ENCODE measurements around the gene CDH4. TPM values are rescaled to one million over a fixed set of nuclear protein-coding genes. Genes with fewer than 3 reads are reported as not detected.

The CDH4 gene
- total and polyA plus RNA-seq, 2 of the 13 experiments (the other 11 are each of a cell fraction or from before 2014, with no cell fraction given): not detected

DNA sequence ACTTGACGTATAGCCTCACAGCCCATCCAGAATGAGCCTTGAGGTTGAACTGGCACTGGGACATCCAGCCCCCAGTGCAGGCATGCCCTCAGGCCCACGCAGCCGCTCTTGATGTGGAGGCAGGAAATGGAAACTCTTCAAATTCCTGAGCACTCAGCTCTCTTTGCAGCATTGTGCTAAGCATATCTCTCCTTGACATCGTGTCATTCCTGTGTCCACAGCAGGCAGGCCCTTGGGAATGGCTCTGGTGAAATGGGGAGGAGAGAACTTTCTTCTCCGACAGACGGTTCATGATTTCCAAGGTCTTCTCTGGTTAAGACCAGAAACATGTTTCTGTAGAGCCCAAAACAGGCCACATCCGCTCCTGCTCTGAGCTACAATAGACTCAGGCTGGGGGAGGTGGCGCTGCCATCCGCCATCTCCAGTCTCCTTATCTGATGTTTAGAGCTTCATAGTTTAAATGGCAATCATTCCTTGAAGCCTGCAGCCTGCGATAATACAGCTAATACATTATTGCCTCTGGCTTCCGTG, 248.8 kb downstream of the CDH4 start (continued):
- no peak for TF ChIP-seq HMG20A (CRISPR knock-in tag; IDR thresholded peaks at IDR 0.05; ENCODE audit: borderline replicate concordance)

DNA sequence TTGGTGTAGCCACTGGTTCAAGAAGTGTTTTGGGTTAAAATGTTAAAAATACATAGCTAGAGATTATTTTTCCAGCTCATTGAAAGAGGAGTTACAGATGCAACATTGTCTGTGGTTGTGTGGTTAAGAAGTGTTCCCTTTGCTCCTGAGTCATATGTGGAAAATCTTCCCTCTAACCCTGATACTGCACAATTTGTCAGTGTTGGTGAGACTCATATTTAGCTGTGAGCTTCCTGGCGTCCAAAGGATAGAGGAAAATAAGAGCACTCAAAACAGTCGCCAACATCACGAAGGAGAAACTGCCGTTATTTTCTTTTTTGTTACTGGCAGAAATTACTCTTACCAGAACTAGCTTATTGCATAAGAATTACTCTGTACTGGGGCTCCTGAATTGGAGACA, 250.4 kb downstream of the CDH4 start:
- H2AFZ ChIP-seq (ENCODE audit: low read length): no peak overlapping the region
- intact Hi-C loops (cut with micrococcal nuclease; ENCODE audit: unreplicated experiment) (no loop called here), in situ Hi-C loops (cut with HindIII; ENCODE audit: extremely low pct_ligation_motif_present, low pct_unique_long_range_greater_than_20kb) (no loop called here)
- H3K9ac ChIP-seq (ENCODE audit: insufficient read depth, low read depth, low read length): no peak overlapping the region
- no peak overlapping the region for H3K4me3 ChIP-seq (replicated peaks in 1 of 3; ENCODE audit: insufficient read depth in 1 of 3, low read depth in 2 of 3, low read length in 3 of 3)
- ChIA-PET CTCF (ENCODE audit: low intra/inter-chr PET ratio, low total read pairs) (no interaction called here), POLR2A (no interaction called here)
- no peak for TF ChIP-seq ZNF17 (CRISPR knock-in tag; IDR thresholded peaks at IDR 0.05)
- TF ChIP-seq, protein P1, sequence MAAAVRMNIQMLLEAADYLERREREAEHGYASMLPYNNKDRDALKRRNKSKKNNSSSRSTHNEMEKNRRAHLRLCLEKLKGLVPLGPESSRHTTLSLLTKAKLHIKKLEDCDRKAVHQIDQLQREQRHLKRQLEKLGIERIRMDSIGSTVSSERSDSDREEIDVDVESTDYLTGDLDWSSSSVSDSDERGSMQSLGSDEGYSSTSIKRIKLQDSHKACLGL (CRISPR knock-in tag; IDR thresholded peaks at IDR 0.05): no peak
- no peak for TF ChIP-seq ZFAT (CRISPR knock-in tag; conservative IDR thresholded peaks at IDR 0.05)
- TF ChIP-seq ZNF20 (CRISPR knock-in tag; IDR thresholded peaks at IDR 0.05): no peak
- no peak for TF ChIP-seq KDM5B (CRISPR knock-in tag; IDR thresholded peaks at IDR 0.05; ENCODE audit: borderline replicate concordance)
- no peak for TF ChIP-seq MLLT10 (CRISPR knock-in tag; IDR thresholded peaks at IDR 0.05)
- TF ChIP-seq ZNF24 (IDR thresholded peaks at IDR 0.05): no peak
- H3K27me3 ChIP-seq (ENCODE audit: control insufficient read depth in 1 of 2, insufficient read depth in 2 of 2, low read length in 2 of 2): peaks cover 10 to 85% of the 10 kb centered on the region in 2 experiments; a peak in 4 of 5 replicates
- FAIRE-seq: no peak
- 4% methylated on average over 4 of the region's 4 CpGs for WGBS (ENCODE audit: low lambda C conversion rate)
- no peak overlapping the region for H3K27ac ChIP-seq (ENCODE audit: extremely low read length, insufficient read depth, low read length)
- H3K36me3 ChIP-seq (replicated peaks in 1 of 2; ENCODE audit: control insufficient read depth in 1 of 2, insufficient read depth in 2 of 2, low read length in 2 of 2): no peaks in the 10 kb centered on the region
- no peak overlapping the region for H3K4me2 ChIP-seq (ENCODE audit: low read depth, low read length)
- DNase-seq (ENCODE audit: low spot score): no peak
- no peaks in the 10 kb centered on the region for H3K4me1 ChIP-seq (ENCODE audit: insufficient read depth, low read length)
- no peaks in the 10 kb centered on the region for H3K9me3 ChIP-seq (ENCODE audit: low read length)
- BruUV-seq (replicated peaks): no TSS peak
- H4K20me1 ChIP-seq (ENCODE audit: insufficient read depth, low read length): no peaks in the 10 kb centered on the region; the same call in 1 of the 2 replicates
- ATAC-seq: no peak
- no peaks in the 10 kb centered on the region for H3K79me2 ChIP-seq (ENCODE audit: insufficient read depth, low read length)

All from HepG2 (cell line).